ENCODE measurements around the gene ZBTB45.

The ZBTB45 gene

GRCh38 chr19:58519355-58520256 lies at the start of gene ZBTB45:
Gene ZBTB45 (minus strand): TSS chr19:58519810. CDS start chr19:58517673, 2,137 bp downstream.
- FAIRE-seq: no peak

GRCh38 chr19:58568453-58569130 lies 49.0 kb upstream of the ZBTB45 start:
- FAIRE-seq: no peak

GRCh38 chr19:58566989-58567388 lies 47.4 kb upstream of the ZBTB45 start:
- no peak for FAIRE-seq

- FAIRE-seq: no peak
These were observed 44.2 kb upstream of the ZBTB45 start for GRCh38 chr19:58563823-58564222.

- FAIRE-seq: no peak
These were observed 43.5 kb upstream of the ZBTB45 start for GRCh38 chr19:58563034-58563573.

- FAIRE-seq: no peak
These were observed 42.8 kb upstream of the ZBTB45 start for GRCh38 chr19:58562122-58563033.

GRCh38 chr19:58561373-58562121 lies 41.9 kb upstream of the ZBTB45 start:
- FAIRE-seq: no peak

- no peak for FAIRE-seq
These were observed 41.3 kb upstream of the ZBTB45 start for GRCh38 chr19:58560921-58561320.

GRCh38 chr19:58560007-58560887 lies 40.6 kb upstream of the ZBTB45 start:
- no peak for FAIRE-seq

- no peak for FAIRE-seq
These were observed 39.8 kb upstream of the ZBTB45 start for GRCh38 chr19:58559275-58560006.

GRCh38 chr19:58558623-58559274 lies 39.1 kb upstream of the ZBTB45 start:
- peak; percentile 90 for FAIRE-seq

GRCh38 chr19:58558066-58558622 lies 38.5 kb upstream of the ZBTB45 start, which contains the start of gene UBE2M:
Gene UBE2M (minus strand): TSS chr19:58558611. CDS start chr19:58558381, 230 bp downstream.
- FAIRE-seq: no peak

GRCh38 chr19:58557221-58558065 lies 37.8 kb upstream of the ZBTB45 start:
- FAIRE-seq: no peak

- no peak for FAIRE-seq
These were observed 37.1 kb upstream of the ZBTB45 start for GRCh38 chr19:58556622-58557220.

- no peak for FAIRE-seq
These were observed 36.5 kb upstream of the ZBTB45 start for GRCh38 chr19:58555920-58556621.

- FAIRE-seq: no peak
These were observed 35.8 kb upstream of the ZBTB45 start for GRCh38 chr19:58555369-58555885.
